NCI-H524 treated with DMSO at 0.1 percent for 48 hours (cell line): Measurements from ENCODE around the gene SLIT3.

ENCODE experiments used
- DNase-seq: peaks from one replicate; lab custom pipeline; 2025; lab: John Stamatoyannopoulos, UW

The SLIT3 gene

DNA sequence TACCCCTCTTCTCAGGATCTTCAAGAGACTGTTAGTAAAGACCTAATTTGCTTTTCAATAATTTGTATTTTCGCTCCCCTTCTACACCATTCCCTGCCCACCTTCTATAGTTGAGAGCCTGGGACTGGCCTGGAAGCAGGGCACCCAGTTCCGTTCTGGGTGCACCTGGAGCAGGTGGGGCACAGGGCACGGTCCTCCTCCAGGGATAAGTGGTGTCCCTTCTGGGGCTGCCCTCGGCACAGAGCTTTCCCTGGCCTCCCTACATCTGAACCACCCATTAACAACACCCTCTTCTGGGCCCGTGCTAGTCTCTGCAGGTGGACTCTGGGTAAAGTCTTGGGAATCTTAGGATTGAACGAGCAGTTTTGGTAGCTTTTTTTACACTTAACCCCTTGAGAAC lies 628.9 kb downstream of the SLIT3 start:
- DNase-seq: no peak

DNA sequence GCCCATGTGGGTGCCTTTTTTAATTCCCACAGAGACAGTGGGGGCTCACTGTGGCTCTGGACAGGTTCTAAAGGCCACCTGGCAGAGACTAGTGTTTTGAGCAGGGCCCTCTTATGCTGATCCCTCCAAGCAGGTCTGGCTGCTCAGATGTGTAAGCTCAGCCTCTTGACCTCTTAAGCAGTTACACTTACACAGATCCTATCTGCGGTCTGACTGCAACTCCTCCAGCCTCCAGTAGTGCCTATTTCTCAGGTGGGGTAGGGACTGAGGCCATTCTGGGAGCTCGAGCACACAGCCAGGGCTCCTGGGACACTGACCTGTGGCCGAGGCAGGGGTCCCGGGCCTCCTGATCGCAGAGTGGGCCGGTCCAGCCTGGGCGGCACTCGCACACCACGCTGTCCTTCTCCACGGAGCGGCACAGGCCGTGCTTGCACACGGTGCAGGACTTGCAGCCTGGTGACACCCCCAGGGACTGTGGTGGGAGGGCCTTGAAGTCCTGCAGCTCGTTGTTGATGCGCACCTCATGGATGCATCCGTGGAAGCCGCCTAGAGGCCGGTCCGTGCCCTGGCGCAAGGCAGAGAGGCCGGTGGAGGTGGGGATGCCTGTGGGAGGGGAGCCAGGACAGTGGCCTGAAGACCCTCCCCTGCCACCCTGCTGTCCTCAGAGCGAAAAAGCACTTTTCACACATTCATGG lies 629.9 kb downstream of the SLIT3 start:
- peak; percentile 8 for DNase-seq

- no peak for DNase-seq
Measured at GRCh38 chr5:168669668-168670378, 631.1 kb downstream of the SLIT3 start.

- DNase-seq: no peak
Measured at GRCh38 chr5:168669156-168669555, 631.8 kb downstream of the SLIT3 start.

- DNase-seq: no peak
Measured at GRCh38 chr5:168668078-168668477, 632.9 kb downstream of the SLIT3 start.

DNA sequence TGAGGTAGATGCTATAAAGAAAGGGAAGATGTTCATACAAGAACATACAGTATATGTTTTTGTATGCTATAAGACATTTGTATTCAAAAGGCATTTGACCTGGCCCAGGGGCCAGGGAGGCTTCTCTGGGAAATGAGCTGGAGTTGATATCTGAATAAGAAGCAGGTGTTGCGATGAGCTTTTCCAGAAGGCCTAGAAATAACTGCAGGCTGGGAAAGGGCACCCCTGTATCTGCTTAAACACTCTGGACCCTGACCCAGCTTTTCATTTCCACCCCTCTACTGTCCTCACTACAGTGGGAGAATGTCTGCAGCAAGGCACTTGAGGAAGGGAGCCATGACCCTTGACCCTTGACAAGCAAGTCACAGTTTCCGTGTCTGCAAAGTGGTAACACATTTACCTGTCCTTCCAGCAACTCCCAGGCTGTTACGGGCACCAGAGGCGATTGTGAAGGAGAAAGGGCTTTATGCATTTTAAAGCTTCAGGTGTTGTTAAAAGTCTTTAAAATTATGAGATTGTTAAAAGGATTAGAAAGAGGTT lies 633.6 kb downstream of the SLIT3 start:
- DNase-seq: no peak

DNA sequence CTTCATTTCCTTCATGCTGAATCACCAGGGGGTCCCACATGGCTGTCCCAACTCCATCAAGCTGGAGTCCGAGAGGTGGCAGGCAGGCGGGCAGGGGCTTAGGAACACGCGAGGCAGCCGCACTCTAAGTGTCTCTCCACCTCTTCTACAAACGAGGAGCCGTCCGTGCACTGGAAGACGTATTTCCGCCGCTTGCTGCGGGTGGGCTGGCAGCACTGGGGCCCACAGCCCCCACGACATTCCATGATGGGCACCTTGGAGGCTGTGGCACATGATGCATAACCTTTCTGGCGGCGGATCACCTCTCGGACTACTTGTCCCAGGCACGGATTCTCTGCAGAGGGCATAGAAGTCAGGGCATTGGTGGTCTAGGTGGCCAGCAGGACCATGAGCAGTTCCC lies 634.6 kb downstream of the SLIT3 start:
- DNase-seq: no peak

GRCh38 chr5:168663276-168664004 lies 637.5 kb downstream of the SLIT3 start:
- no peak for DNase-seq

DNA sequence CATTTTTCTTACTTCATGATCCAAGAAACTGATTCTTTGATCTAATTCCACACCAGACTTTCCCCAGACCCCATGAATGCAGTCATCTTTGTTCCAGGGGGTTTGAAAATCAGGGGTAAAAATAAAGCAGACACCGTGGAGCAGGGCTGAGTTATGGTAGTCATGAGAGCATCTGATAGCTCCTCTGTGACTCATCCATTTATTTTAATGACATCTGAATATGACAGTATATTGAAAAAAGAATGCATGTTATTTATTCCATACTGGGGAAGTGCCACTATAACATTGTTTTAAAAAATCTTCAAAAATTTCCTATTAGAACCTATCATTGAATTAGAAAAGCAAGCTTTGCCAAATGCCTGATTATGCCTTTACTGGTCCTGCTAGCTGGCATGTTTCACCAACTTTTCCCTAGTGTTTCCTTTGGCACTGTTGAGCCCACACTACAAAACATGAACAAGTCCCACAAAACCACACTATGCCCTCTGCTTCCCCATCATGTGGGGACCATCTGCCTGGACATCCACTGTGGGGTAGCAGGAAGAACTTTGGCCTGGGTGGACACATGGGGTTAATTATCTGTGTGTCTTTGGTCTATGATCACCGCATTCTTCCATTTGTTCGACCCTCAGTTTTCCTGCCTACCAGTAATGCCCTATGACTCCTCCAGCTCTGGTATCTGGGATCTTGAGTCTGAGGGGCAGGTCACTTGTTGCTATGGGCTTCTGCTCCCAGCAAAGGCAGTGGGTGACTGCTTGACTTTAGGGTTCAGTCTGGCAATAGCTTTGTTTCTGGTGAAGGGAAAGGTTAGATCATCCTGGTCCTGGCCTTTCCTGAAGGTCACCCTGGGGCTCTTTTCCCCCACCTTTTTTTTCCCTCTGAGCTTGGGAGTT lies 639.1 kb downstream of the SLIT3 start:
- no peak for DNase-seq

GRCh38 chr5:168660691-168661090 lies 640.2 kb downstream of the SLIT3 start:
- no peak for DNase-seq

DNA sequence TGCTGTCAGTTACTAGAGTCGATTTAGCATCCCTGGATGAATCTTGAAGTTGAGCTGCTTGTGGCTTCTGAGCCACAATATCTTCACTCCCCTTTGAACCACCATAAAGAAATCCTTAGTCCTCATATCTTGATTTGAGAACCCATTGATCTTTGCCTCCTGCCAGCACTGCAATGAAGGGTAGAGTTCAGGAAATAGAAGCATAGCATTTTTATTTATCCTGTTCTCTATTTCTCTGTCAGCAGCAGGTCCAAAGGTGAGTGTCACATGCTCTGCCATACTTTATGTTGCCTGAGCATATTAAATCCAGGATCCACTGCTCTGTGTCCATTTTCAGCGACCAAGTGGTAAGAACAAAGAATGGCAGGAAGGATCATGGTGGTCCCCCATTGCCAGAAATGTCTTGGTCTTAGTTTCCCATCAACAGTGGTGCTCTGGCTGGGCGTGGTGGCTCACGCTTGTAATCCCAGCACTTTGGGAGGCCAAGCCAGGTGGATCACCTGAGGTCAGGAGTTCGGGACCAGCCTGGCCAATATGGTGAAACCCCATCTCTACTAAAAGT lies 641.6 kb downstream of the SLIT3 start:
- no peak for DNase-seq

DNA sequence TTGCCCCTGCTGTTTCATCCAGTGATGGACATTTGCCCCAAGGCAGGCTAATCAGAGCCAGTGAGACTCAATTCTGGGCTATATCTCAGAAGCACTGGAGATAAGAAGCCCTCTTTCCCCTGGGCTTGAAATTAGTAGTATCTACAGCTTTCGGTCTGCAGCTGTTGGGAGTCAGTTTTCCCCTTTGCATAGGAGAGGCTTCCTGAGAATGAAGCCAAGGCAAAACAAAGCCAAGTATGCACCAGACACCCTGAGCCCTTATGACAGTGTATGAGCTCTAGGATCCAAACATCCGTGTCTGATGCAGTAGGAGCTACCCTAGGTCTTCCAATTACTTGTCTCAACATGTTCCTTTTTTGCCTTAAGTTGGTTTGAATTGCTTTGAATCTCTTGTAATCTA lies 642.5 kb downstream of the SLIT3 start:
- DNase-seq: no peak

DNA sequence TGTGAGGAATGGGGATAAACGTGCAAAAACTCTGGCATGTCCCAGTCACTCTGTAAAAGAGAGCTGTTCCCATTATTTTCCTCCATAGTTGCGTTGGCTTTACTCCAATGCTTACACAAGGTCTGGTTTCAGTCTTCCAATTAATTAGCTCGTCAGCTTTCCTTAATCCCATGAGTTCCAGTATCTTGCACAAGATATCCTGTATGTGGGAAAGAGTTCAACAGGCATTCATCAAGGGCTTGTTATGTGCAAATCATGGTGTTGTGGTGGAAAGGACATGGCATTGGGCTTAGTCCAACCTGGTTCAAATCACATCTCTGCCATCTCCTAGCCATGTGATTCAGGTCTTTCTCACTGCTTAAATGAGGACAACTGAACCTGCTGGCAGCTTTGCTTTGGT lies 644.3 kb downstream of the SLIT3 start:
- peak; percentile 31 for DNase-seq

- no peak for DNase-seq
Measured at GRCh38 chr5:168655316-168655715, 645.6 kb downstream of the SLIT3 start.

DNA sequence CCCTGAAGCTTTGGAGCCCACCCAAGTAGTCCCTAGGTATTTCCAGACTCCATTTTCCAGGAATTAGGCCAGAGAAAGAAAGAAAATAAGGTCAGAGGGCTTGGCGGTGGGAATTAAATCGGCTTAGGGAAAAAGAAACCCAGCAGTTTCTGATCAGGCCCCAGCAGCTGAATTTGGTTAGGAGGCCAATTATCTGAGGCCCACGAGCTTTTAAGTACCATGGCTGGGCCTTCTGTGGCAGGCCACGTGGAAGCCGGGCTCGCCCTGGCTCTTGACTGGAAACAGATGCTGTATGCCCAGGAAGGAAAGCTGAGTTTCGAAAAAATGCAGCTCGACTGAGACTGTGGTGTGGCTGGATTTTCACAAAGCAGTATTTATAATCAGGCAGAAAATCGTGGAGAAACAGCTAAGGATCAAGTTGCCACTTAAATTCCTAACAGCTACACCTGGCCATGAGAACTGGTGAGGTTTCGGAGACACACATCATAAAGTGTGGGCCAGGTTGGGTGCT lies 646.7 kb downstream of the SLIT3 start:
- DNase-seq: peak; percentile 35

GRCh38 chr5:168653626-168654025 lies 647.3 kb downstream of the SLIT3 start:
- DNase-seq: peak; percentile 31

GRCh38 chr5:168651648-168652047 lies 649.3 kb downstream of the SLIT3 start:
- DNase-seq: no peak

DNA sequence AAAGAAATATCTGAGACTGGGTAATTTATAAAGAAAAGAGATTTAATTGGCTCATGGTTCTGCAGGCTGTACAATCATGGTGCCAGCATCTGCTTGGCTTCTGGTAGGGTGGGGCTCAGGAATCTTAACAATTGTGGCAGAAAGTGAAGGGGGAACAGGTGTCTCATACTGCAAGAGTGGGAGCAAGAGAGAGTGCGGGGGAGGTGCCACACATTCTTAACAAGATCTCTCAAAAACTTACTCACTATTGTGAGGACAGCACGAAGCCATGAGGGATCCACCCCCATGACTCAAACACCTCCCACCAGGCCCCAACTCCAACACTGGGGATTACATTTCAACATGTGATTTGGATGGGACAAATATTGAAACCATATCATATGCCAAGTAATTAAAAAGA lies 651.6 kb downstream of the SLIT3 start:
- no peak for DNase-seq

- DNase-seq: no peak
Measured at GRCh38 chr5:168648576-168648975, 652.4 kb downstream of the SLIT3 start.

- no peak for DNase-seq
Measured at GRCh38 chr5:168648016-168648415, 652.9 kb downstream of the SLIT3 start.

DNA sequence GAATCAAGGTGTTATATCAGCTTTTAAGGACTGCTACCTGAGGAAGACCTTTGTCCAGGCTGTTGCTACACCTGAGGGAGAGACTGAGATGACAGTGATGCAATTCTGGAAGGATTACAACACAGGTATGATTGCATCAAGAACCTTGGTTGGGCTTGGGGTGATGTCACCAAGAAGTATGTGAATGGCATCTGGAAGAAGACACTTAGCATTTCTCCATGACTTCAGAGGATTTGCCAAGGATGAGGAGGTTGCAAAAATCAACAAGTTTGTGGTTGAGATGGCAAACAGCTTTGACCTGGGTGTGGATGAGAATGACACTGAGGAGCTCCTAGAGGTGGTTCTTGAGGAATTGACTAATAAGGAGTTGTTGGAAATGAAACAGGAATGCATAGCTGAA lies 653.9 kb downstream of the SLIT3 start:
- DNase-seq: no peak
